GM23248 (cell line): Measurements from ENCODE around the gene ANKRD55. TPM values are rescaled to one million over a fixed set of nuclear protein-coding genes. Genes with fewer than 3 reads are reported as not detected.

Source experiments
- DNase-seq: peaks from one replicate; pipeline ENCODE4 v3.0.0-alpha.2; 2015
- H2AFZ ChIP-seq: fragments of 200-600 bp; sonication (generic); 2 replicates; pipeline ENCODE4 v1.6.1; 2016; ENCODE audit warnings: antibody characterized with exemption
- H3F3A ChIP-seq: fragments of 200-600 bp; sonication (generic); 2 replicates; pipeline ENCODE4 v1.6.1; 2016; ENCODE audit warnings: mild to moderate bottlenecking, antibody characterized with exemption, mixed run types; ENCODE audit not compliant: insufficient read depth
- H3K27ac ChIP-seq: fragments of 200-600 bp; sonication (generic); 2 replicates; pipeline ENCODE4 v1.5.1; 2016; ENCODE audit warnings: mild to moderate bottlenecking
- H3K27me3 ChIP-seq: fragments of 200-600 bp; sonication (generic); replicated peaks from 2 replicates; pipeline ENCODE4 v1.6.1; 2016; ENCODE audit warnings: mild to moderate bottlenecking; ENCODE audit not compliant: insufficient read depth
- H3K36me3 ChIP-seq: fragments of 200-600 bp; sonication (generic); 2 replicates; pipeline ENCODE4 v1.6.1; 2016; ENCODE audit warnings: low read depth, mild to moderate bottlenecking
- H3K4me1 ChIP-seq: fragments of 200-600 bp; sonication (generic); 2 replicates; pipeline ENCODE4 v1.6.1; 2016; ENCODE audit warnings: mild to moderate bottlenecking; ENCODE audit not compliant: insufficient read depth
- H3K4me2 ChIP-seq: fragments of 200-600 bp; sonication (generic); one replicate; pipeline ENCODE4 v1.6.1; 2016; ENCODE audit warnings: mild to moderate bottlenecking; ENCODE audit not compliant: unreplicated experiment
- H3K4me3 ChIP-seq: fragments of 200-600 bp; sonication (generic); 2 replicates; pipeline ENCODE4 v1.5.1; 2016; ENCODE audit warnings: mild to moderate bottlenecking
- H3K79me2 ChIP-seq: fragments of 200-600 bp; sonication (generic); 2 replicates; pipeline ENCODE4 v1.6.1; 2016; ENCODE audit warnings: mild to moderate bottlenecking; ENCODE audit not compliant: insufficient read depth
- H3K9ac ChIP-seq: fragments of 200-600 bp; sonication (generic); 2 replicates; pipeline ENCODE4 v1.6.1; 2016; ENCODE audit warnings: mild to moderate bottlenecking
- H3K9me2 ChIP-seq: fragments of 200-600 bp; sonication (generic); 2 replicates; pipeline ENCODE4 v1.6.1; 2016; ENCODE audit warnings: mixed run types, mild to moderate bottlenecking, moderate library complexity; ENCODE audit not compliant: insufficient read depth
- H3K9me3 ChIP-seq: fragments of 200-600 bp; sonication (generic); one replicate; pipeline ENCODE4 v1.6.1; 2017; ENCODE audit warnings: low read depth
- H4K20me1 ChIP-seq: fragments of 200-600 bp; sonication (generic); 2 replicates; pipeline ENCODE4 v1.6.0; 2016; ENCODE audit not compliant: insufficient read depth
- EZH2 ChIP-seq: fragments of 200-600 bp; sonication (generic); IDR thresholded peaks from 2 replicates; pipeline ENCODE4 v1.6.1; 2018; ENCODE audit warnings: antibody characterized with exemption, mild to moderate bottlenecking; ENCODE audit not compliant: insufficient read depth, poor library complexity, severe bottlenecking
- EZH2phosphoT487 ChIP-seq: fragments of 200-600 bp; sonication (generic); IDR thresholded peaks from 2 replicates; pipeline ENCODE4 v1.6.1; 2018; ENCODE audit warnings: antibody characterized with exemption, moderate library complexity, mild to moderate bottlenecking, low read depth; ENCODE audit not compliant: insufficient read depth
- WGBS, 2 experiments: methylation state at CpG; one replicate each; pipeline ENCODE4 v1.1.6; 2015 to 2017; ENCODE audit warnings: low lambda C conversion rate in 2 of 2, low coverage in 1 of 2; ENCODE audit errors: missing lambda C conversion rate in 2 of 2; 5-methylcytosine and 5-hydroxymethylcytosine counted together
- in situ Hi-C: fragments of 300-500 bp; cut with MboI; formaldehyde crosslinking; loops from 2 replicates; pipeline ENCODE4 v1.15.0; 2020
- polyA plus RNA-seq: library from polyadenylated mRNA; unstranded; fragments of >200 nt; fragmentation: Nextera tagmentation; extraction: Ambion mirVana; gene quantifications from 2 replicates; pipeline ENCODE4 v1.2.1, GENCODE V29; 2016
- total RNA-seq: library from RNA; depleted of rRNA; stranded (reverse); fragments of >200 nt; shearing (Covaris generic); gene quantifications from 2 replicates; pipeline ENCODE4 v1.2.3, GENCODE V29; 2014

The ANKRD55 gene
- total and polyA plus RNA-seq, 2 experiments from 2014 or later, result not detected

GRCh38 chr5:56078278-56079156 is 154.6 kb downstream of the ANKRD55 start:
- DNase-seq, result peak; percentile 61

GRCh38 chr5:56077796-56078233 is 155.3 kb downstream of the ANKRD55 start:
- H3F3A ChIP-seq, result 0 out of 2 replicates have a peak, but pooled peaks cover 10% of the 10 kb centered on the region
- H3K4me3 ChIP-seq, result no peak overlapping the region
- no peaks in the 10 kb centered on the region for H3K79me2 ChIP-seq
- peaks cover 10% of the 10 kb centered on the region for H3K4me1 ChIP-seq
- in situ Hi-C loops, result no loop called here
- H3K9me2 ChIP-seq, result no peaks in the 10 kb centered on the region
- TF ChIP-seq EZH2phosphoT487, result no peak
- TF ChIP-seq EZH2, result no peak
- H2AFZ ChIP-seq, result no peak overlapping the region
- DNase-seq, result no peak
- no peak overlapping the region for H3K4me2 ChIP-seq
- no peaks in the 10 kb centered on the region for H3K9me3 ChIP-seq
- no peaks in the 10 kb centered on the region for H3K36me3 ChIP-seq
- H3K27me3 ChIP-seq, result no peaks in the 10 kb centered on the region
- H4K20me1 ChIP-seq, result no peaks in the 10 kb centered on the region
- 89 to 93% methylated on average over 7 of the region's 7 CpGs for WGBS, 2 experiments
- no peak overlapping the region for H3K9ac ChIP-seq
- H3K27ac ChIP-seq, result no peak overlapping the region

More at GRCh38 chr5:56078278-56079156, 154.6 kb downstream of the ANKRD55 start:
- Histone ChIP-seq H3K9me2 (no peaks in the 10 kb centered on the region), H4K20me1 (no peaks in the 10 kb centered on the region), H3K36me3 (no peaks in the 10 kb centered on the region), H3F3A (0 out of 2 replicates have a peak, but pooled peaks cover 10% of the 10 kb centered on the region), H3K4me2 (peak overlapping the region; percentile 42), H3K4me3 (no peak overlapping the region), H3K9ac (no peak overlapping the region), H3K79me2 (no peaks in the 10 kb centered on the region), H3K27me3 (no peaks in the 10 kb centered on the region), H3K27ac (no peak overlapping the region), H3K4me1 (peaks cover 10% of the 10 kb centered on the region), H2AFZ (no peak overlapping the region; the same call in 1 of the 2 replicates), H3K9me3 (no peaks in the 10 kb centered on the region)
- TF ChIP-seq EZH2phosphoT487 (no peak), EZH2 (no peak)
- WGBS, 2 experiments, result 38 to 39% methylated on average over 6 of the region's 6 CpGs
- in situ Hi-C loops, result no loop called here

DNA sequence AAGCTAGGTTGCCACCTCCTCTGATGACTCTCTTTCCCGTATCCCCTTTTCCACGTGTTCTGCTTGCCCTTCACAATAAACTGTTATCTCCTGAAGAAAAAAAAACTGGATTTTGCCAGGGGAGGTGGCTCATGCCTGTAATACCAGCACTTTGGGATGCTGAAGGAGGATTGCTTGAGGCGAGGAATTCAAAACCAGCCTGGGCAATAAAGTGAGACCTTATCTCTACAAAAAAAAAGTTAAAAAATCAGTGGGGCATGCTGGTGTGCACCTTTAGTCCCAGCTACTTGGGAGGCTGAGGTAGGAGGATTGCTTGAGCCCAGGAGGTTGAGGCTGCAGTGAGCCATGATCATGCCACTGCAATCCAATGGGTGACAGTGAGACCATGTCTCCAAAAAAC is 156.6 kb downstream of the ANKRD55 start:
- in situ Hi-C loops, result no loop called here
- 79% methylated on average over 3 of the region's 3 CpGs for WGBS, 2 experiments
- H4K20me1 ChIP-seq, result no peaks in the 10 kb centered on the region

DNA sequence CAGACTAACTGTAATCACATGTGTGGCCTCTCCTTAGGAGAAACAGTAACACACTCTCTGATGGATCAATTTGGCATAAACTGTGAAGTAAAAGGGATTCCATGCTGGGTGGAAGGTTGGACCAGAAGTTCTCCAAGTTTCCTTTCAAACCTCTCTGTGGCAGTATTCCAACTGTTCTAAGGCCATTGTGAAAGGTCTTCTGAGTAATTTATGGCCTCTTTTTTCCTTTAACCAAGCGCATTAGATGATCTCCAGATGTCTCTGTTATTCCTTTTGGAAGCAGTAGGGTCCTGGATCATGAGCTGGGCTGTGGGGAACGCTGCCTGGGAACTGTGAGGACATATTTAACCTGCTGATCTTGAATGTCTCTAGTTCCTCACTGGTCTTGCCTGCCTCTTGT is 157.8 kb downstream of the ANKRD55 start:
- Histone ChIP-seq H3K9me3 (no peaks in the 10 kb centered on the region), H4K20me1 (no peaks in the 10 kb centered on the region), H3K27ac (no peak overlapping the region), H2AFZ (no peak overlapping the region), H3F3A (no peaks in the 10 kb centered on the region), H3K79me2 (no peaks in the 10 kb centered on the region), H3K36me3 (no peaks in the 10 kb centered on the region), H3K4me1 (peaks cover 12% of the 10 kb centered on the region), H3K9me2 (no peaks in the 10 kb centered on the region), H3K4me2 (no peak overlapping the region), H3K9ac (no peak overlapping the region), H3K27me3 (no peaks in the 10 kb centered on the region), H3K4me3 (no peak overlapping the region)
- peak; percentile 37 for DNase-seq
- 55 to 57% methylated on average over 2 of the region's 2 CpGs for WGBS, 2 experiments
- in situ Hi-C loops, result no loop called here
- TF ChIP-seq EZH2, result no peak
- no peak for TF ChIP-seq EZH2phosphoT487

More for the DNA sequence above, 156.6 kb downstream of the ANKRD55 start:
- Histone ChIP-seq H3K79me2 (no peaks in the 10 kb centered on the region), H3K9ac (no peak overlapping the region), H3K4me1 (peaks cover 9% of the 10 kb centered on the region), H3K36me3 (no peaks in the 10 kb centered on the region), H3K9me2 (no peaks in the 10 kb centered on the region), H3K4me2 (no peak overlapping the region), H3K9me3 (no peaks in the 10 kb centered on the region), H2AFZ (no peak overlapping the region), H3K27me3 (no peaks in the 10 kb centered on the region), H3K4me3 (no peak overlapping the region), H3F3A (0 out of 2 replicates have a peak, but pooled peaks cover 6% of the 10 kb centered on the region), H3K27ac (no peak overlapping the region)
- no peak for TF ChIP-seq EZH2
- DNase-seq, result no peak
